Hematopoietic multipotent progenitor cell treated with erythropoietin and hydrocortisone succinate and interleukin-3 and kit ligand, for 6 days (in vitro differentiated cells): ENCODE measurements around the gene MFNG.

ENCODE experiments used
- DNase-seq: peaks from one replicate; pipeline ENCODE4 v3.0.0-alpha.2; 2015

Gene MFNG

GRCh38 chr22:37492428-37493344, 6.5 kb upstream of the MFNG start:
- DNase-seq, result peak; percentile 81

GRCh38 chr22:37491559-37492427, 5.6 kb upstream of the MFNG start:
- no peak for DNase-seq

- no peak for DNase-seq
Observed at GRCh38 chr22:37491106-37491505, 4.9 kb upstream of the MFNG start.

GRCh38 chr22:37489983-37490382, 3.8 kb upstream of the MFNG start:
- no peak for DNase-seq

- no peak for DNase-seq
Observed at GRCh38 chr22:37488337-37489135, 2.4 kb upstream of the MFNG start.

DNA sequence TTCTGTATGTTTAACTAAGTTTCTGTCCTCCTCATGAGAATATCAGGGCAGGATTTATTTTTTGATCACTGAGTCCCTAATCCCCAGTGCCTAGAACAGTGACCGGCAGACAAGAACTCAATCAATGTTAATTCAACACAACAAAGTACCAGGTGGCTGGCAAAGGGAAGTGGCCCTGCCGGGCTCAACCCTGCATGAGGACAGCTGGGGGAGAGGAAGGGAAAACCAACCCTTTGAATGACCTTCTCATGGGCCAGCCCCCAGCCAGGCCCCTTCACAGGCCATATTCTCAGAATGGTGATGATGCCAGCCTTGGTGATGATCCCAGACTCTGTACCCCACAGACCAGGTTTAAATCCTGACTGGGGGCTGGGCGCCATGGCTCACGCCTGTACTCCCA, 1.4 kb upstream of the MFNG start:
- no peak for DNase-seq

GRCh38 chr22:37487129-37487528, 945 bp upstream of the MFNG start:
- DNase-seq, result no peak

- DNase-seq, result peak; percentile 44
Observed at GRCh38 chr22:37485395-37486223, 575 bp downstream of the MFNG start.

GRCh38 chr22:37484480-37485394, 1.4 kb downstream of the MFNG start:
- DNase-seq, result peak; percentile 91

DNA sequence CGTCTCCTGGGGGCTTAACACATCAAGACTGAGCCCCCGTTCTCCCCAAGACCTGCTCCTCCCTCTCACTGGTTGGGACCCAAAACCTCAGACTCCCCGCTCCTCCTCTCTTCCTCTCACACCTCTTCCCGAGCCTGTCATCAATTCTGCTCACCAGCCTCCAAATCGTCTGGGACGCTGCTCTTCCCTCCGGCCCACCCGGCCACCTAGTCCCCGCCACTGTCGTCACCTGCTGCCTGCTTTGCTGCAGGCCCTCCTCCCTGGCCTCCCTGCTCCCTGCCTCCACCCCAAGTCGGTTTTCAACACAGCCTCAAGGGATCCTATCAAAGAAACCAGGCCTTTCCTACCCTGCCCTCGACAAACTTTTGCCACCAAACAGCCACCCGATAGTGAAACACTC, 3.1 kb downstream of the MFNG start:
- peak; percentile 37 for DNase-seq

DNA sequence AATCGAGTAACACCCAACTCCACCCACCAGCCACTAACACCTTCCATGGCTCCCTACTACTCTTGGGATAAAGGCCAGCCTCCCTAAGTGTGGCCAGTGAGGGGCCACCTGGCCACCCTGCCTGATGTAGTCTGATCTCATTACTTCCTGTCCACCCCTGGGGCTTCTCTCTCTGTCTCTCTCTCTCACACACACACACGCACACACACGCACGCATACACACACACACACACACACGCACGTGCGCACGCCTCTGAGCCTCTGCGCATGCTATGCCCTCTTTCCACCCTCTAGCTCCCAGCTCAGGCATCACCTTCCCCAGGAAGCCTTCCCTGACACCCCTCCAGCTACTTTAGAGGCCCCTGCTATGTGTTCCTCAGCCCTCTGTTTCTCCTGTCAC, 3.9 kb downstream of the MFNG start:
- no peak for DNase-seq

DNA sequence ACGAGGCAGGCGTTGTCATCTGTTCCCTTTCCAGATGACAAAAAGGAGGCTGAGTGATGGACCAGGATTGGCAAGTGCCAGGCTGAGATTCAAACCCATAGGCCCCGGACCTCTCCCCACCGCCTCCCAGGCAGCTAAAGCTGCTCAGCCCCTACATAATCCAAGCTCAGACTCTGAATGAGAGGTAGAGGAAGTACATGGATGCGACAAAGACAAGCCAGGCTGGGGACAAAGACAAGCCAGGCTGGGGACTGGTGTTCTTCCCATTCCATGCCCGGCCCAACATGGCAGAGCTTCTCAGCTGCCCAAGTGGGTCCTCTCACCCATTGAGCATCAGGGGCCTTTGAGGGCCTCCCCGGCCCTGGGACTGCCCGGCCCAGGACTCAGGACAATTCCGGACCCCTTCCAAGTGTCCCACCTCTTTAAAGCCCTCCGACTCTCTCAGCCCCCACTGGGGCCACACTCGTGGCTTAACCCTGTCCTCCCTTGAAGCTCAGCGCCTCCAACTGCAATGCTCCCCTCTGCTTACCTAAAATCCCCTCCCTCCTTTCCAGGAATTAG, 4.8 kb downstream of the MFNG start:
- no peak for DNase-seq

DNA sequence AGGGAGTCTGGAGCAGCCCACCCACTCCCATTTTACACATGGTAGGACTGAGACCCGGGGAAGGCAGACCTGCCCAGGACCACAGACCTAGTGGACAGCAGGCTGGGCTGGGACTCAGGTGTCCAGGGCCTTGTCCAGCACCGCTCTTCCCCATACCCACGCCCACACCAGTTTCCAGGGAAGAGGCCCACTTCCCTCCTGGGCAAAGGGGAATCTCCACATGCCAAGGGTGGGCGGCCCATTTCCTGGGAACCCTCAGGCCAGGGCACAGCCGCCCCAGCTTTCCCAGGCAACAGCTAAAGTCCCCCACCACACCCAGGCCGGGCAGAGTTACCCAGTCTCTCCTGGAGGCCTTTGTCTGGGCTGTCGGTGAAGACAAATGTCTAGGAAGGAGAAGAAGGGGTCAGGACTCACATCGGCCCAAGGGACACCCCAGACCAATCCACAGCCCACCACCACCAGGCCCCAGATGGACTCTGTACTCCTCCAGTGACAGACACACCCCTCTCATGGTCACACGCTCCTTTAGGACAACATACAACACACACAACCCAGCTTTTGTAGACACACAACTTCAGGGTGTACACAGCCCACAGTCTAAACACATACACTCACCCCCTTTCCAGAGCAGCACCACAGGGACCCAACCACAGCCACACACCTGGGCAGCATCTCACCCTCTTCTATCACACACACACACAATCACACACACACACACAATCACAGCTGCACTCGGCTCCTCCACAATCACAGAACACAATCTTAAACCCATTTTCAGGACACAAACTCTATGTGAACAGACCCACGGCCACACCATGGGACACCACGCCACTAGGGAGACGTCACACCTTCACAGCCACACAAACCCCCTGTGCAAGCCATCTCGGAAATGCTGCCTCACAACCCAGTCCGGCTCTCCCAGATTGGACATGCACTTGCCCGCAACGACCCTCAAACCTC, 5.5 kb downstream of the MFNG start:
- no peak for DNase-seq

DNA sequence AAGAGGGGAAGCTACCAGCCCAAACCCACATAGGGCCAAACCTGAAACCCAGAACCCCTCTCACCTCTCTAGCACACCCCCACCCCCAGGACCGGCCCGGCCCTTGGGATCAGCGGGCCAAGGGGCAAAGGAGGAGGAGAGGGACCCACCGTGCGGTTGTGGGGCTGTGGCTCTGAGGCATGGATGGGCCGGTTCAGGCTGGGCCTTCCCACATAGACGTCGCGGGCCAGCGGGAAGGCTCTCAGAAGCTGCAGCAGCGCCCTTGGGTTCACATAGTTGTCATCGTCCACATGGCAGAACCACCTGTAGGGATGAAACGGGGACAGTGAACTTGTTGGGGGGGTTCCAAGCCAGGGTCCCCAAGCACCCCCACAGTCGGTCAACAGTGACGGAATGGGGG, 7.0 kb downstream of the MFNG start:
- DNase-seq, result no peak

DNA sequence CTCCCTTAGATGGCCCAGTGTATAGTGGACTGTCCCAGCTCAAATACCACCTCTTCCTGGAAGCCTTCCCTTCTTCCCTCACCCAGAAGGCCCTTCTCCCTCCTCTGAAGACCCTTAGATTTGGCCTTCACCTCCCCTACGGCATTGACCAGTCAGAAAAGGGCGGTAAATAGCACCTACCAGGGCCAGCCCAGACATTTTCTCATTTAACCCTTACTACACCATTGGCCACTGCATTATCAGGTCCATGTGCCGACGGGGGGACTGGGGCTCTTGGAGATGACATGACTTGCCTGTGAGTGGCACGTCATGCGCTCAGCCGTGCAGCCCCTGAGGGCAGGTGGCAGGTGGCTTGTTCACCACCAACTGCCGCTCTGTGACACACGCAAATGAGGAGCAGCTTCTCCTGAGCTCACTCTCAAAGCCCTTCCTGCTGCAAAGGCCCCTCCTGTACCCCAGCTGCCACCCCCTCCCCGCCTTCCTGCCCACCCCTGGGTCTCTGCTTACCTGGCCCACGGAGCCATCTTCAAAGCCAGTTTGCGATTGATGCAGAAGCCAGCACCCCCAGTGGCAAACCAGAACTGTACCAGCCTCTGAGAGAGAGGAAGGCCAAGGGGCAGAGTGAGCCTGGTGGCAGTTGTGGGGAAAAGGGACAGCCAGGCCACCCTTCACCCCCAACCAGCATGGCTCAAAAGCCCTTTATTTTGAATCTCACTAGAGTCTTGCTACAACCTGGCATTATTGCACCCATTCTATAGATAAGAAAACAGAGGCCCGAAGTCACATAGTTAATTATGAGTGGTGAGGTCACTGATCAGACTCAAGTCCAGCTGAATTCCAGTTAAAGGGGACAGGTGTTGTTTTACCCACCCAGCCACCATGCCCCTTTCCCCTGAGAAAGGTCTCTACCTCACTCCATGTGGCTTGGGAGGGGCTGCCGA, 9.5 kb downstream of the MFNG start:
- DNase-seq, result no peak

- DNase-seq, result no peak
Observed at GRCh38 chr22:37474447-37475090, 11.6 kb downstream of the MFNG start.

- no peak for DNase-seq
Observed at GRCh38 chr22:37473437-37473946, 12.7 kb downstream of the MFNG start.
